H1 (cell line): ENCODE measurements around the gene GP1BB. TPM values are rescaled to one million over a fixed set of nuclear protein-coding genes. Genes with fewer than 3 reads are reported as not detected.

Source experiments
- CTCF ChIA-PET: fragments of 300-600 bp; sonication (Branson Sonifier 250); formaldehyde crosslinking; loops from one replicate; lab custom pipeline; 2021; ENCODE audit not compliant: partially characterized antibody; lab: Charles Lee
- POLR2A ChIA-PET: fragments of 300-600 bp; sonication (Branson Sonifier 250); formaldehyde crosslinking; loops from one replicate; lab custom pipeline; 2021; ENCODE audit warnings: inconsistent platforms; ENCODE audit not compliant: partially characterized antibody; lab: Charles Lee
- DNase-seq, 2 experiments: peaks; one replicate each; pipeline versions ENCODE4 v3.0.0 to v3.0.0-alpha.2; 2010 to 2022; ENCODE audit warnings: low spot score in 2 of 2, low read depth in 1 of 2, mixed read lengths in 1 of 2
- FAIRE-seq: peaks from 2 replicates; lab custom pipeline; 2011; peaks lifted over from hg19 to GRCh38; lab: Jason Lieb, UNC
- H2AFZ ChIP-seq: 2 replicates; pipeline ENCODE4 v1.8.1; 2012; ENCODE audit warnings: low read length, inconsistent platforms
- H2AK5ac ChIP-seq: 2 replicates; pipeline ENCODE4 v1.6.1; 2013; ENCODE audit warnings: low read depth, low read length
- H2BK120ac ChIP-seq: replicated peaks from 2 replicates; pipeline ENCODE3; 2013; ENCODE audit warnings: low read depth, low read length, inconsistent platforms
- H2BK12ac ChIP-seq: 2 replicates; pipeline ENCODE4 v1.6.1; 2013; ENCODE audit warnings: low read depth, low read length
- H2BK15ac ChIP-seq: 2 replicates; pipeline ENCODE4 v1.6.1; 2013; ENCODE audit warnings: low read length
- H2BK20ac ChIP-seq: 2 replicates; pipeline ENCODE4 v1.6.1; 2013; ENCODE audit warnings: low read length
- H2BK5ac ChIP-seq: 2 replicates; pipeline ENCODE4 v1.6.1; 2013; ENCODE audit warnings: low read depth, low read length
- H3K14ac ChIP-seq: 2 replicates; pipeline ENCODE4 v1.6.1; 2013; ENCODE audit warnings: inconsistent platforms; ENCODE audit not compliant: insufficient read length
- H3K18ac ChIP-seq: 2 replicates; pipeline ENCODE4 v1.6.1; 2013; ENCODE audit warnings: low read length; ENCODE audit errors: extremely low read depth
- H3K23ac ChIP-seq: 2 replicates; pipeline ENCODE4 v1.6.1; 2013; ENCODE audit warnings: inconsistent platforms; ENCODE audit not compliant: insufficient read length
- H3K23me2 ChIP-seq: 2 replicates; pipeline ENCODE4 v1.6.1; 2013; ENCODE audit warnings: low read depth, low read length
- H3K27ac ChIP-seq: 2 replicates; pipeline ENCODE4 v1.6.1; 2011; ENCODE audit warnings: low read depth, low read length, inconsistent platforms
- H3K27me3 ChIP-seq, 4 experiments: replicated peaks in 1 of 4; 1 replicate in 1 of 4; 2 replicates in 3 of 4; pipeline versions ENCODE4 v1.6.1 to v1.8.1; 2011 to 2013; ENCODE audit warnings: low read length in 3 of 4, mild to moderate bottlenecking in 3 of 4, inconsistent platforms in 2 of 4, mixed read lengths in 2 of 4, moderate library complexity in 1 of 4; ENCODE audit not compliant: control insufficient read depth in 3 of 4, insufficient read depth in 3 of 4; ENCODE audit errors: extremely low read depth in 1 of 4
- H3K36me3 ChIP-seq, 4 experiments: 2 replicates each; pipeline versions ENCODE4 v1.6.1 to v1.8.1; 2011 to 2013; ENCODE audit warnings: mild to moderate bottlenecking in 4 of 4, low read length in 3 of 4, moderate library complexity in 2 of 4, control low read depth in 1 of 4, inconsistent platforms in 1 of 4; ENCODE audit not compliant: insufficient read depth in 4 of 4, control insufficient read depth in 2 of 4
- H3K4ac ChIP-seq: replicated peaks from 2 replicates; pipeline ENCODE3; 2013; ENCODE audit warnings: low read length, low read depth, mixed read lengths, inconsistent platforms; ENCODE audit not compliant: insufficient read length
- H3K4me1 ChIP-seq, 4 experiments: replicated peaks in 1 of 4; 1 replicate in 1 of 4; 2 replicates in 3 of 4; pipeline versions ENCODE4 v1.6.1 to v1.8.1; 2011 to 2013; ENCODE audit warnings: low read length in 3 of 4, inconsistent platforms in 2 of 4, mixed read lengths in 1 of 4; ENCODE audit not compliant: insufficient read depth in 4 of 4, control insufficient read depth in 3 of 4
- H3K4me2 ChIP-seq, 2 experiments: 2 replicates each; pipeline versions ENCODE4 v1.6.1 to v1.8.1; 2011 to 2013; ENCODE audit warnings: low read depth in 2 of 2, low read length in 2 of 2, control low read depth in 1 of 2, inconsistent platforms in 1 of 2, mild to moderate bottlenecking in 1 of 2; ENCODE audit not compliant: insufficient read depth in 1 of 2
- H3K4me3 ChIP-seq, 4 experiments: fragments of 200-600, 300-600 bp in 1 of 4; sonication (generic), shearing (Covaris generic), sonication (Bioruptor Twin) in 1 of 4; 2 replicates each; pipeline versions ENCODE4 v1.5.1 to v1.8.1; 2011 to 2016; ENCODE audit warnings: low read length in 4 of 4, low read depth in 3 of 4, control low read depth in 2 of 4, inconsistent platforms in 2 of 4, mild to moderate bottlenecking in 2 of 4, mixed read lengths in 1 of 4, moderate library complexity in 1 of 4; ENCODE audit not compliant: insufficient read depth in 2 of 4; ENCODE audit errors: extremely low read depth in 1 of 4
- H3K56ac ChIP-seq: replicated peaks from 2 replicates; pipeline ENCODE3; 2013; ENCODE audit warnings: low read depth, mild to moderate bottlenecking, mixed read lengths, low read length, inconsistent platforms; ENCODE audit not compliant: insufficient read length
- H3K79me1 ChIP-seq: 2 replicates; pipeline ENCODE4 v1.6.1; 2013; ENCODE audit warnings: low read depth, low read length, control low read depth
- H3K79me2 ChIP-seq, 2 experiments: 2 replicates each; pipeline versions ENCODE4 v1.6.1 to v1.8.1; 2012 to 2013; ENCODE audit warnings: low read length in 2 of 2, mild to moderate bottlenecking in 2 of 2, inconsistent platforms in 1 of 2; ENCODE audit not compliant: insufficient read depth in 2 of 2, control insufficient read depth in 1 of 2
- H3K9ac ChIP-seq, 4 experiments: replicated peaks in 1 of 4; 1 replicate in 1 of 4; 2 replicates in 3 of 4; pipeline versions ENCODE4 v1.6.1 to v1.8.1; 2011 to 2013; ENCODE audit warnings: low read depth in 3 of 4, low read length in 3 of 4, control low read depth in 2 of 4, mild to moderate bottlenecking in 2 of 4, moderate library complexity in 2 of 4, inconsistent platforms in 1 of 4; ENCODE audit errors: extremely low read depth in 1 of 4
- H3K9me3 ChIP-seq, 2 experiments: 2 replicates each; pipeline versions ENCODE4 v1.6.1 to v1.8.1; 2012 to 2013; ENCODE audit warnings: mild to moderate bottlenecking in 2 of 2, moderate library complexity in 2 of 2, control low read depth in 1 of 2, inconsistent platforms in 1 of 2, low read depth in 1 of 2, low read length in 1 of 2, mixed read lengths in 1 of 2; ENCODE audit not compliant: insufficient read depth in 2 of 2
- H4K20me1 ChIP-seq, 2 experiments: replicated peaks in 1 of 2; 2 replicates each; pipeline versions ENCODE3 to v1.8.1; 2011 to 2013; ENCODE audit warnings: inconsistent platforms in 2 of 2, low read length in 2 of 2, mild to moderate bottlenecking in 1 of 2; ENCODE audit not compliant: insufficient read depth in 2 of 2, control insufficient read depth in 1 of 2
- H4K5ac ChIP-seq: 2 replicates; pipeline ENCODE4 v1.6.1; 2013; ENCODE audit warnings: low read length, low read depth, mixed read lengths, inconsistent platforms; ENCODE audit not compliant: insufficient read length
- H4K8ac ChIP-seq: 2 replicates; pipeline ENCODE4 v1.8.0; 2013; ENCODE audit warnings: mild to moderate bottlenecking, moderate library complexity, low read length, inconsistent platforms; ENCODE audit not compliant: insufficient read depth; ENCODE audit errors: extremely low read depth
- H4K91ac ChIP-seq: replicated peaks from 2 replicates; pipeline ENCODE3; 2013; ENCODE audit warnings: low read length, mixed read lengths, inconsistent platforms; ENCODE audit not compliant: insufficient read length
- EZH2 ChIP-seq: fragments of 200-600 bp; sonication (generic); IDR thresholded peaks from 2 replicates; pipeline ENCODE4 v1.7.1; 2012; ENCODE audit warnings: low read depth, mild to moderate bottlenecking, moderate library complexity, low read length, inconsistent platforms; ENCODE audit not compliant: severe bottlenecking
- JUN ChIP-seq: IDR thresholded peaks from 2 replicates; pipeline ENCODE4 v1.6.1; 2011; ENCODE audit warnings: low read depth, mild to moderate bottlenecking, improper control_type of control experiment, low read length
- MAFK ChIP-seq: IDR thresholded peaks from 2 replicates; pipeline ENCODE4 v1.6.1; 2012; ENCODE audit warnings: low read depth, mild to moderate bottlenecking, improper control_type of control experiment, low read length
- NRF1 ChIP-seq: IDR thresholded peaks from 2 replicates; pipeline ENCODE4 v1.6.1; 2011; ENCODE audit warnings: mild to moderate bottlenecking, low read depth, low read length, improper control_type of control experiment
- RBBP5 ChIP-seq: IDR thresholded peaks from 2 replicates; pipeline ENCODE4 v1.7.1; 2012; ENCODE audit warnings: low read depth, mild to moderate bottlenecking, inconsistent platforms, low read length, moderate library complexity, borderline replicate concordance
- RXRA ChIP-seq: IDR thresholded peaks from 2 replicates; pipeline ENCODE4 v1.6.1; 2011; ENCODE audit warnings: low read depth, mild to moderate bottlenecking, low read length, moderate library complexity; ENCODE audit not compliant: insufficient read depth
- SP1 ChIP-seq: IDR thresholded peaks from 2 replicates; pipeline ENCODE4 v1.6.1; 2011; ENCODE audit warnings: low read depth, low read length
- YY1 ChIP-seq: IDR thresholded peaks from 2 replicates; pipeline ENCODE4 v1.6.1; 2011; ENCODE audit warnings: low read depth, mild to moderate bottlenecking, low read length
- WGBS, 2 experiments: shearing (Covaris generic) in 1 of 2; methylation state at CpG; one replicate each; pipeline versions ENCODE4 v1.1.6 to v1.1.7; 2013 to 2015; ENCODE audit warnings: low lambda C conversion rate in 2 of 2, mixed read lengths in 2 of 2, inconsistent platforms in 1 of 2, low coverage in 1 of 2, missing lambda C conversion rate in 1 of 2; ENCODE audit not compliant: insufficient replicate concordance in 2 of 2, insufficient coverage in 1 of 2, insufficient read length in 1 of 2; ENCODE audit errors: extremely low coverage in 1 of 2, missing lambda C conversion rate in 1 of 2; 5-methylcytosine and 5-hydroxymethylcytosine counted together
- polyA plus RNA-seq, 7 experiments: library from polyadenylated mRNA; depleted of rRNA in 3 of 7; stranded (reverse) in 5 of 7; unstranded in 2 of 7; fragments of >200 nt in 5 of 7; fragments of 200-250 nt in 2 of 7; gene quantifications; 1 replicate in 5 of 7; 2 replicates in 1 of 7; 4 replicates in 1 of 7; pipeline versions ENCODE4 v1.2.1 to v1.2.3, GENCODE V29; 2011 to 2013; ENCODE audit warnings: missing spikeins in 2 of 7, mixed read lengths in 2 of 7
- total RNA-seq: library from RNA; stranded (reverse); fragmentation: NEBNext Ultra II Directional; extraction: Animal tissue kit (Norgen Biotek cat#: 25700); gene quantifications from 2 replicates; pipeline ENCODE4 v1.2.1, GENCODE V29; 2021

GP1BB gene
- total and polyA plus RNA-seq, 2 of the 8 experiments (the other 6 are each of a cell fraction or from before 2014, with no cell fraction given): 0.36 TPM; not detected in 1

GRCh38 chr22:19716041-19716828 is 7.1 kb upstream of the GP1BB start:
- H3K14ac ChIP-seq: no peak overlapping the region
- peaks cover 12% of the 10 kb centered on the region; the same call in 1 of the 2 replicates for H3K23me2 ChIP-seq
- H3K4me3 ChIP-seq: no peak overlapping the region
- no peak overlapping the region for H4K5ac ChIP-seq
- H3K27me3 ChIP-seq: peaks cover 32 to 80% (median 65%) of the 10 kb centered on the region in 4 experiments
- H3K79me1 ChIP-seq: no peaks in the 10 kb centered on the region; the same call in 1 of the 2 replicates
- H3K36me3 ChIP-seq: peaks cover 0 to 5% (median 0%) of the 10 kb centered on the region in 4 experiments; a peak in 1 of 8 replicates
- DNase-seq (no peak), FAIRE-seq (no peak)
- 84% methylated on average over 10 of the region's 11 CpGs; no CpG with 5 or more reads in 1 of the 2 experiments for WGBS, 2 experiments
- no peak overlapping the region for H4K91ac ChIP-seq
- H3K18ac ChIP-seq: no peak overlapping the region; the same call in 1 of the 2 replicates
- no peaks in the 10 kb centered on the region for H3K79me2 ChIP-seq
- no peak overlapping the region for H3K4me2 ChIP-seq
- no peak overlapping the region for H2AFZ ChIP-seq
- peak overlapping the region; percentile 90; the same call in 1 of the 2 replicates for H2BK12ac ChIP-seq
- ChIA-PET CTCF (interaction anchor here (0.8 to 3.8 kb wide), 10 partner anchors 8 to 194 kb away, joined by 3 to 30 read pairs (median 4); no protein-coding TSS in a partner anchor), POLR2A (interaction anchor here (1.0 to 2.4 kb wide), 2 partner anchors 37 to 52 kb away, joined by 3 to 7 read pairs; no protein-coding TSS in a partner anchor)
- no peak overlapping the region for H3K9ac ChIP-seq
- H2BK15ac ChIP-seq: peak overlapping the region; percentile 61; the same call in 1 of the 2 replicates
- H3K4ac ChIP-seq: no peak overlapping the region
- H3K9me3 ChIP-seq: no peaks in the 10 kb centered on the region; a peak in 1 of 4 replicates
- peaks cover 0 to 18% (median 9%) of the 10 kb centered on the region in 4 experiments; a peak in 5 of 7 replicates for H3K4me1 ChIP-seq
- H2BK5ac ChIP-seq: no peak overlapping the region; the same call in 1 of the 2 replicates
- H3K27ac ChIP-seq: no peak overlapping the region
- no peak overlapping the region for H3K56ac ChIP-seq
- no peak overlapping the region for H3K23ac ChIP-seq
- peaks cover 8 to 17% of the 10 kb centered on the region in 2 experiments for H4K20me1 ChIP-seq
- H4K8ac ChIP-seq: peak overlapping the region; percentile 12; the same call in 1 of the 2 replicates
- H2BK20ac ChIP-seq: 0 out of 2 replicates have a peak overlapping the region, but pooled peaks have one; percentile 61
- H2AK5ac ChIP-seq: peak overlapping the region; percentile 1; the same call in 1 of the 2 replicates
- no peak overlapping the region for H2BK120ac ChIP-seq
- no peak for TF ChIP-seq SP1
- TF ChIP-seq MAFK: no peak
- TF ChIP-seq RXRA: no peak
- TF ChIP-seq YY1: no peak
- no peak for TF ChIP-seq JUN
- TF ChIP-seq RBBP5: no peak
- no peak for TF ChIP-seq EZH2
- TF ChIP-seq NRF1: no peak
